K562 (cell line): ENCODE results near the gene THAP4. TPM values are rescaled to one million over a fixed set of nuclear protein-coding genes. Genes with fewer than 3 reads are reported as not detected.

Source experiments
- ATAC-seq: fragments of 200-7000 bp; cut with Tn5 transposase; 3 replicates; pipeline ENCODE4 v1.9.1; 2020; ENCODE audit warnings: moderate library complexity
- BruUV-seq: library from RNA; stranded (reverse); fragments of 400-500 nt; replicated peaks from 2 replicates; lab custom pipeline; 2021; lab: Mats Ljungman, UMichigan
- CTCF ChIA-PET: fragments of 300-600 bp; formaldehyde crosslinking; extraction: SDS; loops from one replicate; lab custom pipeline; 2021; ENCODE audit warnings: low intra/inter-chr PET ratio; lab: Yijun Ruan, JAX
- POLR2A ChIA-PET: fragments of 300-600, 350-650 bp; sonication (Branson Sonifier 250); formaldehyde crosslinking; extraction: SDS; loops from one replicate; lab custom pipeline; 2021; ENCODE audit warnings: antibody characterized with exemption, inconsistent platforms; lab: Yijun Ruan, JAX
- DNase-seq, 4 experiments: peaks; one replicate each; pipeline versions ENCODE4 v3.0.0 to v3.0.0-alpha.2; 2011 to 2018; ENCODE audit warnings: low spot score in 3 of 4, mixed read lengths in 3 of 4; ENCODE audit errors: extremely low read depth in 1 of 4
- FAIRE-seq: peaks from 2 replicates; lab custom pipeline; 2011; peaks lifted over from hg19 to GRCh38; lab: Jason Lieb, UNC
- H2AFZ ChIP-seq: 2 replicates; pipeline ENCODE4 v1.6.0; 2011; ENCODE audit warnings: low read depth, low read length, control low read depth, inconsistent platforms
- H3K27ac ChIP-seq: fragments of 200-600 bp; 3 replicates; pipeline ENCODE4 v1.8.0; 2011; ENCODE audit warnings: low read depth, mild to moderate bottlenecking, control low read depth, inconsistent platforms, low read length, moderate library complexity, mixed read lengths; ENCODE audit errors: extremely low read depth
- H3K27me3 ChIP-seq, 2 experiments: fragments of 300-600 bp in 1 of 2; 2 replicates in 1 of 2; 3 replicates in 1 of 2; pipeline versions ENCODE4 v1.6.0 to v1.8.0; 2011; ENCODE audit warnings: inconsistent platforms in 2 of 2, low read length in 2 of 2, mild to moderate bottlenecking in 1 of 2, mixed read lengths in 1 of 2, moderate library complexity in 1 of 2; ENCODE audit not compliant: control insufficient read depth in 2 of 2, insufficient read depth in 2 of 2
- H3K36me3 ChIP-seq: fragments of 300-600 bp; 3 replicates; pipeline ENCODE4 v1.8.0; 2011; ENCODE audit warnings: mild to moderate bottlenecking, low read length, inconsistent platforms; ENCODE audit not compliant: control insufficient read depth, insufficient read depth
- H3K4me1 ChIP-seq, 2 experiments: fragments of 200-600 bp in 1 of 2; replicated peaks in 1 of 2; 2 replicates in 1 of 2; 3 replicates in 1 of 2; pipeline versions ENCODE4 v1.5.1 to v1.8.0; 2011; ENCODE audit warnings: inconsistent platforms in 2 of 2, low read length in 2 of 2, mild to moderate bottlenecking in 1 of 2, mixed read lengths in 1 of 2, moderate library complexity in 1 of 2; ENCODE audit not compliant: control insufficient read depth in 2 of 2, insufficient read depth in 2 of 2
- H3K4me2 ChIP-seq: 2 replicates; pipeline ENCODE4 v1.6.1; 2011; ENCODE audit warnings: low read length, control low read depth, inconsistent platforms, mixed read lengths; ENCODE audit not compliant: insufficient read depth
- H3K4me3 ChIP-seq: fragments of 200-600 bp; sonication (generic), shearing (Covaris generic); 2 replicates; pipeline ENCODE4 v1.5.1; 2016; ENCODE audit warnings: control low read depth, inconsistent platforms
- H3K79me2 ChIP-seq: fragments of 200-600 bp; 3 replicates; pipeline ENCODE4 v1.8.0; 2011; ENCODE audit warnings: low read length, inconsistent platforms; ENCODE audit not compliant: control insufficient read depth, insufficient read depth
- H3K9ac ChIP-seq, 2 experiments: 2 replicates each; pipeline versions ENCODE4 v1.6.0 to v1.6.1; 2011; ENCODE audit warnings: low read depth in 2 of 2, low read length in 2 of 2, control low read depth in 1 of 2, inconsistent platforms in 1 of 2, mild to moderate bottlenecking in 1 of 2, mixed read lengths in 1 of 2; ENCODE audit not compliant: insufficient read depth in 1 of 2
- H3K9me1 ChIP-seq: one replicate; pipeline ENCODE4 v1.6.0; 2011; ENCODE audit warnings: inconsistent platforms, mild to moderate bottlenecking, low read length, moderate library complexity; ENCODE audit not compliant: control insufficient read depth, insufficient read depth
- H3K9me3 ChIP-seq: replicated peaks from 2 replicates; pipeline ENCODE4 v1.5.1; 2011; ENCODE audit warnings: low read depth, low read length, inconsistent platforms; ENCODE audit not compliant: control insufficient read depth, insufficient read depth
- H4K20me1 ChIP-seq: replicated peaks from 2 replicates; pipeline ENCODE4 v1.6.1; 2011; ENCODE audit warnings: low read length, inconsistent platforms, mixed read lengths; ENCODE audit not compliant: control insufficient read depth, insufficient read depth
- C11orf30 ChIP-seq: fragments of 450-650 bp; IDR thresholded peaks from 2 replicates; pipeline ENCODE4 v1.6.1; 2016; ENCODE audit warnings: low read depth, mild to moderate bottlenecking
- CAMTA2 ChIP-seq: fragments of 250-450 bp; sonication (Bioruptor Pico); conservative IDR thresholded peaks from 2 replicates; pipeline ENCODE4 v1.5.1; 2022
- GABPB1 ChIP-seq: sonication (generic); formaldehyde crosslinking; IDR thresholded peaks from 2 replicates; pipeline ENCODE4 v1.8.0; 2022; ENCODE audit warnings: mild to moderate bottlenecking, missing genetic modification reagents
- KDM4B ChIP-seq, 2 experiments: fragments of 450-650 bp in 1 of 2; sonication (generic) in 1 of 2; IDR thresholded peaks; 2 replicates each; pipeline ENCODE4 v1.6.1; 2016 to 2017; ENCODE audit warnings: borderline replicate concordance in 2 of 2, antibody characterized with exemption in 1 of 2, low read depth in 1 of 2, mild to moderate bottlenecking in 1 of 2
- MEIS2 ChIP-seq: fragments of 450-650 bp; IDR thresholded peaks from 2 replicates; pipeline ENCODE4 v1.6.1; 2014; ENCODE audit warnings: mild to moderate bottlenecking; ENCODE audit not compliant: partially characterized antibody
- RFX1 ChIP-seq: fragments of 450-650 bp; IDR thresholded peaks from 2 replicates; pipeline ENCODE4 v1.6.1; 2016; ENCODE audit warnings: mild to moderate bottlenecking, moderate library complexity
- TRIM28 ChIP-seq: fragments of 450-650 bp; IDR thresholded peaks from 2 replicates; pipeline ENCODE4 v1.6.1; 2017
- ZNF23 ChIP-seq: fragments of 250-450 bp; sonication (Bioruptor Pico); IDR thresholded peaks from 2 replicates; pipeline ENCODE4 v1.4.0; 2020; ENCODE audit warnings: mild to moderate bottlenecking
- ZNF507 ChIP-seq: conservative IDR thresholded peaks from 2 replicates; pipeline ENCODE4 v1.6.1; 2017; ENCODE audit warnings: missing genetic modification characterization, missing compliant biosample characterization
- WGBS: fragments of 100-300 bp; shearing (Covaris generic); methylation state at CpG from one replicate; pipeline ENCODE4 v1.1.6; 2016; ENCODE audit warnings: low coverage, mixed read lengths; ENCODE audit not compliant: insufficient coverage; ENCODE audit errors: missing lambda C conversion rate; 5-methylcytosine and 5-hydroxymethylcytosine counted together
- in situ Hi-C: fragments of 300-500 bp; cut with MboI; formaldehyde crosslinking; loops from 4 replicates; pipeline ENCODE4 v1.15.0; 2018; ENCODE audit warnings: inconsistent platforms, mixed read lengths
- intact Hi-C: fragments of 100-400 bp; cut with micrococcal nuclease; formaldehyde crosslinking; loops from 2 replicates; pipeline ENCODE4 v1.14.2; 2022
- polyA plus RNA-seq, 8 experiments: library from polyadenylated mRNA; depleted of rRNA in 4 of 8; stranded (reverse) in 5 of 8; unstranded in 3 of 8; fragments of >200 nt; fragmentation: Nextera tagmentation in 2 of 8; fragmentation: Illumina TruSeq in 1 of 8; extraction: Ambion mirVana in 2 of 8; extraction: Trizol in 1 of 8; gene quantifications; 2 replicates each; pipeline versions ENCODE4 v1.2.1 to v1.2.3, GENCODE V29; 2011 to 2014; ENCODE audit warnings: inconsistent platforms in 1 of 8, missing spikeins in 1 of 8
- total RNA-seq, 7 experiments: library from RNA; depleted of rRNA in 6 of 7; stranded (reverse); fragments of >200 nt in 6 of 7; fragmentation: Illumina TruSeq in 2 of 7; extraction: Trizol in 2 of 7; gene quantifications; 2 replicates each; pipeline versions ENCODE4 v1.2.1 to v1.2.3, GENCODE V29; 2011 to 2021; ENCODE audit warnings: low replicate concordance in 1 of 7
- TF ChIP-seq, protein P1 (sequence below): fragments of 450-650 bp; IDR thresholded peaks from 2 replicates; pipeline ENCODE4 v1.6.1; 2016

Gene THAP4
- total and polyA plus RNA-seq, 9 of the 15 experiments (the other 6 are each of a cell fraction or from before 2014, with no cell fraction given) = 8.6 to 60.9 (median 43.9) TPM

DNA sequence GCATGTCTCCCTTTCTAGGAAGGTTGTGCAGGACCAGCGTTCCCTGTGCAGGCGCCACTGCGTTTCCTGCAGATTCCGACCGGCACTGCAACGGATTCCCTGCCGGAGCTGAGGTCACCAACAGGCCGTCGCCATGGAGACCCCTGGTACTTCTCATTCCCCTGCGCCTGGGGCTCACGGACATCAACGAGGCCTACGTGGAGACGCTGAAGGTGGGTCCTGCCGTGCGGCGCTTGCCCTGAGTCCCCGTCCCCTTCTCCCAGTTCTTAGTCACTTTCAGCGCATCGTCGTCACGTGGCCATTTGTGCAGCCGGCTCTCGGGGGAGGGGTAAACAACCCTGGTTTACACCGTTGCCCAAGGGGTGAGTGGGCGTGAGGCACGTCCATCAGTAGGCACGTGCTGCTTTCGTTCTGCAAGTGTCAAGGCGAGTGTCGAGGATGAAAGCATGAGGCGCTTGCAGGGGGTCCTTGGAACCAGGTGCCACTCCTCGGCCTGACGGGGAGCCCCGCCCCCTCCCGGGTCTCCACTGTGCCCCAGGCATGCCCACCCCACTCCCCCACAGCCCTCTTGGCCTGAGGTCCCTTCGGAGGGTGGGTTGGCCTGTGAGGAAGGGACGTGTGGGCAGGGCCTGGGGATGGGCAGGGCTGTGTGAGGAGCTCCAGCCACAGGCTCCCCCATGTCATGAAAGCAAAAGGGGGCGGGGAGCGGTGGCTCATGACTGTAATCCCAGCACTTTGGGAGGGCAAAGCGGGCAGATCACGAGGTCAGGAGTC, 29.9 kb upstream of the THAP4 start:
- 93% methylated on average over 3 of the region's 42 CpGs for WGBS
- no TSS peak for BruUV-seq
- POLR2A ChIA-PET = no interaction called here

DNA sequence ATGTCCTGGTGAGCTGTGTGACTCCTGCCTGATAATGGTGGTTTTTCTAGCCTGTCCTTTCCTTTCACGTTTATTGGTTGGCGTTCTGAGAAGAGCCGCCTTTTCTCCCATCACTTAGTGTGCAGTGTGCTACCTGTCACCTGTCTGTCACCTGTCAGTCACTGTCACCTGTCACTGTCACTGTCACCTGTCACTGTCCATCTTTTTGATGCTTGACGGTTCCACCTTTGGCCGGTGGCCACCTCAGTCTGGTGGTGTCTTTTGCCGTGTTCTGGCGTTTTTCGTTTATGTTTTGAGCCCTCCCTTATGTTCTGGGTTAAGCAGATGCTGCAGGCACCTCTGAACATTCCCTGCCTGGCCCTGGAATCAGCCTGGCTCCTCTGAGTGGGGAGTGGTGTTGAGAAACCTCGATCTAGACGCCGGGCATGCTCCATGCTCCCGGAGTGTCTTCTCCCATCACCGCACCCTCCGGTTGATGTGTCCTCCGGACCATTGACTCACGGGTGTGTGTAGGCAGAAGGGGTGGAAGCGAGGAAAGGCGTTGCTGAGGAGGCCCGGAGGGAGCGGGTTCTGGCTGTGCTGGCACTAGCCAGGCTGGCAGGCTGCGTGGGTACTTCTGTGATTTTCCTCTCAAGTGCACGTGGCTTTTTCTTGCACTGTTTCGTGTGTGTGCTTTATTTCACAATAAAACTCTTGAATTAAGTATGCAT, 28.9 kb upstream of the THAP4 start:
- no peak for FAIRE-seq
- H2AFZ ChIP-seq = no peak overlapping the region
- no peak overlapping the region for H3K9ac ChIP-seq
- WGBS = 79% methylated on average over 17 of the region's 23 CpGs
- H3K9me1 ChIP-seq = no peaks in the 10 kb centered on the region
- ATAC-seq = no peak
- BruUV-seq = no TSS peak
- H3K4me1 ChIP-seq = peaks cover 0 to 5% of the 10 kb centered on the region in 2 experiments; a peak in 3 of 5 replicates
- no peak for DNase-seq
- no peaks in the 10 kb centered on the region for H3K27me3 ChIP-seq
- H3K79me2 ChIP-seq = no peaks in the 10 kb centered on the region
- no peak overlapping the region for H3K4me3 ChIP-seq
- H3K4me2 ChIP-seq = no peak overlapping the region
- POLR2A ChIA-PET = interaction anchor here (0.7 to 0.8 kb wide), 2 partner anchors 13 to 139 kb away, joined by 4 read pairs; no protein-coding TSS in a partner anchor
- no peaks in the 10 kb centered on the region for H3K9me3 ChIP-seq
- H4K20me1 ChIP-seq = no peaks in the 10 kb centered on the region
- in situ Hi-C loops (no loop called here), intact Hi-C loops (loop anchor here (1.0 to 5.0 kb wide), 2 partner anchors 66 to 211 kb away; no protein-coding TSS in a partner anchor)
- H3K36me3 ChIP-seq = peaks cover 28% of the 10 kb centered on the region; the same call in 2 of the 3 replicates
- no peak overlapping the region for H3K27ac ChIP-seq
- CTCF ChIA-PET = no interaction called here
- TF ChIP-seq ZNF23 (CRISPR knock-in tag) = no peak
- peak; percentile 87 for TF ChIP-seq MEIS2
- TF ChIP-seq TRIM28 = no peak
- no peak for TF ChIP-seq CAMTA2 (CRISPR knock-in tag)
- TF ChIP-seq, protein P1, sequence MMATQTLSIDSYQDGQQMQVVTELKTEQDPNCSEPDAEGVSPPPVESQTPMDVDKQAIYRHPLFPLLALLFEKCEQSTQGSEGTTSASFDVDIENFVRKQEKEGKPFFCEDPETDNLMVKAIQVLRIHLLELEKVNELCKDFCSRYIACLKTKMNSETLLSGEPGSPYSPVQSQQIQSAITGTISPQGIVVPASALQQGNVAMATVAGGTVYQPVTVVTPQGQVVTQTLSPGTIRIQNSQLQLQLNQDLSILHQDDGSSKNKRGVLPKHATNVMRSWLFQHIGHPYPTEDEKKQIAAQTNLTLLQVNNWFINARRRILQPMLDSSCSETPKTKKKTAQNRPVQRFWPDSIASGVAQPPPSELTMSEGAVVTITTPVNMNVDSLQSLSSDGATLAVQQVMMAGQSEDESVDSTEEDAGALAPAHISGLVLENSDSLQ = peak; percentile 91
- peak in 1 of 2 experiments; percentile 78; a peak in 2 of 4 replicates for TF ChIP-seq KDM4B (IDR thresholded peaks at IDR 0.05; ENCODE audit: borderline replicate concordance in 2 of 2, low read depth in 1 of 2)
- TF ChIP-seq C11orf30 = no peak
- no peak for TF ChIP-seq ZNF507 (tag)

More for the DNA sequence above, 29.9 kb upstream of the THAP4 start:
- Histone ChIP-seq H2AFZ (no peak overlapping the region), H3K9me1 (no peaks in the 10 kb centered on the region), H3K27me3 (no peaks in the 10 kb centered on the region), H3K9me3 (no peaks in the 10 kb centered on the region), H3K4me3 (no peak overlapping the region), H4K20me1 (no peaks in the 10 kb centered on the region), H3K9ac (no peak overlapping the region), H3K4me2 (no peak overlapping the region), H3K27ac (no peak overlapping the region), H3K79me2 (no peaks in the 10 kb centered on the region), H3K36me3 (peaks cover 24% of the 10 kb centered on the region; the same call in 2 of the 3 replicates), H3K4me1 (peaks cover 0 to 5% of the 10 kb centered on the region in 2 experiments; a peak in 3 of 5 replicates)
- intact Hi-C loops (loop anchor here (5.0 kb wide), 1 partner anchor 210 kb away; no protein-coding TSS in a partner anchor), in situ Hi-C loops (no loop called here)
- FAIRE-seq = no peak
- no peak for DNase-seq
- ATAC-seq = no peak
- TF ChIP-seq RFX1 (peak; percentile 26; the same call in 1 of the 2 replicates), GABPB1 (CRISPR knock-in tag) (no peak)
- CTCF ChIA-PET = no interaction called here
